ENCODE results near the gene SPRED2.

The SPRED2 gene

GRCh38 chr2:65298089-65298488 is 134.3 kb downstream of the SPRED2 start:
- DNase-seq: no peak

- DNase-seq: no peak
Measured at GRCh38 chr2:65297544-65297943, 134.9 kb downstream of the SPRED2 start.

GRCh38 chr2:65296971-65297370 is 135.4 kb downstream of the SPRED2 start:
- no peak for DNase-seq

GRCh38 chr2:65294701-65295100 is 137.7 kb downstream of the SPRED2 start:
- DNase-seq: no peak

- DNase-seq: no peak
Measured at GRCh38 chr2:65294136-65294535, 138.3 kb downstream of the SPRED2 start.

GRCh38 chr2:65293376-65293775 is 139.0 kb downstream of the SPRED2 start:
- no peak for DNase-seq

GRCh38 chr2:65292461-65293011 is 139.9 kb downstream of the SPRED2 start:
- no peak for DNase-seq

GRCh38 chr2:65292106-65292400 is 140.3 kb downstream of the SPRED2 start:
- no peak for DNase-seq

- DNase-seq: no peak
Measured at GRCh38 chr2:65291216-65292105, 140.9 kb downstream of the SPRED2 start.

GRCh38 chr2:65287364-65287763 is 145.0 kb downstream of the SPRED2 start:
- DNase-seq: no peak

GRCh38 chr2:65282477-65283053 is 149.8 kb downstream of the SPRED2 start:
- DNase-seq: no peak

GRCh38 chr2:65281627-65282351 is 150.6 kb downstream of the SPRED2 start:
- DNase-seq: no peak

GRCh38 chr2:65279756-65280155 is 152.6 kb downstream of the SPRED2 start:
- DNase-seq: no peak

- DNase-seq: no peak
Measured at GRCh38 chr2:65278531-65278981, 153.8 kb downstream of the SPRED2 start.

GRCh38 chr2:65277791-65278483 is 154.5 kb downstream of the SPRED2 start:
- DNase-seq: peak; percentile 13

- DNase-seq: no peak
Measured at GRCh38 chr2:65277118-65277517, 155.3 kb downstream of the SPRED2 start.

- DNase-seq: no peak
Measured at GRCh38 chr2:65276609-65277008, 155.8 kb downstream of the SPRED2 start.

GRCh38 chr2:65275141-65275915 is 157.1 kb downstream of the SPRED2 start:
- no peak for DNase-seq

- DNase-seq: no peak
Measured at GRCh38 chr2:65273344-65273743, 159.1 kb downstream of the SPRED2 start.

- DNase-seq: no peak
Measured at GRCh38 chr2:65268957-65269356, 163.4 kb downstream of the SPRED2 start.

GRCh38 chr2:65267008-65267407 is 165.4 kb downstream of the SPRED2 start:
- DNase-seq: no peak

- DNase-seq: no peak
Measured at GRCh38 chr2:65265671-65266045, 166.7 kb downstream of the SPRED2 start.

Data from activated CD4-positive, alpha-beta T cell treated with anti-CD3 and anti-CD28 coated beads, Interleukin-10, Interleukin-2, amounts not matched to agents 100 ng/mL and 50 ng/mL, durations not matched to agents 16 hours and 8 hours (primary cell).